H1 (cell line): ENCODE measurements around the gene MYADM. TPM values are rescaled to one million over a fixed set of nuclear protein-coding genes. Genes with fewer than 3 reads are reported as not detected.

Experiments used
- BACH1 ChIP-seq: IDR thresholded peaks from 2 replicates; pipeline ENCODE4 v1.6.1; 2012; ENCODE audit warnings: low read length, improper control_type of control experiment
- EGR1 ChIP-seq: IDR thresholded peaks from 2 replicates; pipeline ENCODE4 v1.6.1; 2011; ENCODE audit warnings: low read depth, low read length, borderline replicate concordance
- HDAC2 ChIP-seq, 2 experiments: fragments of 300-600 bp in 1 of 2; sonication (generic) in 1 of 2; IDR thresholded peaks; 2 replicates each; pipeline ENCODE4 v1.6.1; 2011 to 2012; ENCODE audit warnings: low read depth in 2 of 2, low read length in 2 of 2, mild to moderate bottlenecking in 2 of 2, moderate library complexity in 2 of 2, borderline replicate concordance in 1 of 2, inconsistent platforms in 1 of 2
- SIN3A ChIP-seq, 2 experiments: IDR thresholded peaks in 1 of 2; conservative IDR thresholded peaks in 1 of 2; 2 replicates each; pipeline ENCODE4 v1.6.1; 2011 to 2012; ENCODE audit warnings: low read length in 2 of 2, improper control_type of control experiment in 1 of 2, low read depth in 1 of 2, mild to moderate bottlenecking in 1 of 2
- TEAD4 ChIP-seq: IDR thresholded peaks from 2 replicates; pipeline ENCODE4 v1.6.1; 2012; ENCODE audit warnings: low read depth, low read length, inconsistent platforms, mixed read lengths
- polyA plus RNA-seq, 7 experiments: library from polyadenylated mRNA; depleted of rRNA in 3 of 7; stranded (reverse) in 5 of 7; unstranded in 2 of 7; fragments of >200 nt in 5 of 7; fragments of 200-250 nt in 2 of 7; gene quantifications; 1 replicate in 5 of 7; 2 replicates in 1 of 7; 4 replicates in 1 of 7; pipeline versions ENCODE4 v1.2.1 to v1.2.3, GENCODE V29; 2011 to 2013; ENCODE audit warnings: missing spikeins in 2 of 7, mixed read lengths in 2 of 7
- total RNA-seq: library from RNA; stranded (reverse); fragmentation: NEBNext Ultra II Directional; extraction: Animal tissue kit (Norgen Biotek cat#: 25700); gene quantifications from 2 replicates; pipeline ENCODE4 v1.2.1, GENCODE V29; 2021
- TF ChIP-seq, protein P1 (sequence below): fragments of 300-600 bp; sonication (generic); IDR thresholded peaks from 2 replicates; pipeline ENCODE4 v1.7.1; 2012; ENCODE audit warnings: low read length, moderate library complexity, mild to moderate bottlenecking, inconsistent platforms; ENCODE audit not compliant: insufficient replicate concordance

MYADM gene
- total and polyA plus RNA-seq, 2 of the 8 experiments (the other 6 are each of a cell fraction or from before 2014, with no cell fraction given): 70.1 to 74.2 TPM

GRCh38 chr19:53868892-53869804, 1.5 kb downstream of the MYADM start (continued):
- TF ChIP-seq, protein P1, sequence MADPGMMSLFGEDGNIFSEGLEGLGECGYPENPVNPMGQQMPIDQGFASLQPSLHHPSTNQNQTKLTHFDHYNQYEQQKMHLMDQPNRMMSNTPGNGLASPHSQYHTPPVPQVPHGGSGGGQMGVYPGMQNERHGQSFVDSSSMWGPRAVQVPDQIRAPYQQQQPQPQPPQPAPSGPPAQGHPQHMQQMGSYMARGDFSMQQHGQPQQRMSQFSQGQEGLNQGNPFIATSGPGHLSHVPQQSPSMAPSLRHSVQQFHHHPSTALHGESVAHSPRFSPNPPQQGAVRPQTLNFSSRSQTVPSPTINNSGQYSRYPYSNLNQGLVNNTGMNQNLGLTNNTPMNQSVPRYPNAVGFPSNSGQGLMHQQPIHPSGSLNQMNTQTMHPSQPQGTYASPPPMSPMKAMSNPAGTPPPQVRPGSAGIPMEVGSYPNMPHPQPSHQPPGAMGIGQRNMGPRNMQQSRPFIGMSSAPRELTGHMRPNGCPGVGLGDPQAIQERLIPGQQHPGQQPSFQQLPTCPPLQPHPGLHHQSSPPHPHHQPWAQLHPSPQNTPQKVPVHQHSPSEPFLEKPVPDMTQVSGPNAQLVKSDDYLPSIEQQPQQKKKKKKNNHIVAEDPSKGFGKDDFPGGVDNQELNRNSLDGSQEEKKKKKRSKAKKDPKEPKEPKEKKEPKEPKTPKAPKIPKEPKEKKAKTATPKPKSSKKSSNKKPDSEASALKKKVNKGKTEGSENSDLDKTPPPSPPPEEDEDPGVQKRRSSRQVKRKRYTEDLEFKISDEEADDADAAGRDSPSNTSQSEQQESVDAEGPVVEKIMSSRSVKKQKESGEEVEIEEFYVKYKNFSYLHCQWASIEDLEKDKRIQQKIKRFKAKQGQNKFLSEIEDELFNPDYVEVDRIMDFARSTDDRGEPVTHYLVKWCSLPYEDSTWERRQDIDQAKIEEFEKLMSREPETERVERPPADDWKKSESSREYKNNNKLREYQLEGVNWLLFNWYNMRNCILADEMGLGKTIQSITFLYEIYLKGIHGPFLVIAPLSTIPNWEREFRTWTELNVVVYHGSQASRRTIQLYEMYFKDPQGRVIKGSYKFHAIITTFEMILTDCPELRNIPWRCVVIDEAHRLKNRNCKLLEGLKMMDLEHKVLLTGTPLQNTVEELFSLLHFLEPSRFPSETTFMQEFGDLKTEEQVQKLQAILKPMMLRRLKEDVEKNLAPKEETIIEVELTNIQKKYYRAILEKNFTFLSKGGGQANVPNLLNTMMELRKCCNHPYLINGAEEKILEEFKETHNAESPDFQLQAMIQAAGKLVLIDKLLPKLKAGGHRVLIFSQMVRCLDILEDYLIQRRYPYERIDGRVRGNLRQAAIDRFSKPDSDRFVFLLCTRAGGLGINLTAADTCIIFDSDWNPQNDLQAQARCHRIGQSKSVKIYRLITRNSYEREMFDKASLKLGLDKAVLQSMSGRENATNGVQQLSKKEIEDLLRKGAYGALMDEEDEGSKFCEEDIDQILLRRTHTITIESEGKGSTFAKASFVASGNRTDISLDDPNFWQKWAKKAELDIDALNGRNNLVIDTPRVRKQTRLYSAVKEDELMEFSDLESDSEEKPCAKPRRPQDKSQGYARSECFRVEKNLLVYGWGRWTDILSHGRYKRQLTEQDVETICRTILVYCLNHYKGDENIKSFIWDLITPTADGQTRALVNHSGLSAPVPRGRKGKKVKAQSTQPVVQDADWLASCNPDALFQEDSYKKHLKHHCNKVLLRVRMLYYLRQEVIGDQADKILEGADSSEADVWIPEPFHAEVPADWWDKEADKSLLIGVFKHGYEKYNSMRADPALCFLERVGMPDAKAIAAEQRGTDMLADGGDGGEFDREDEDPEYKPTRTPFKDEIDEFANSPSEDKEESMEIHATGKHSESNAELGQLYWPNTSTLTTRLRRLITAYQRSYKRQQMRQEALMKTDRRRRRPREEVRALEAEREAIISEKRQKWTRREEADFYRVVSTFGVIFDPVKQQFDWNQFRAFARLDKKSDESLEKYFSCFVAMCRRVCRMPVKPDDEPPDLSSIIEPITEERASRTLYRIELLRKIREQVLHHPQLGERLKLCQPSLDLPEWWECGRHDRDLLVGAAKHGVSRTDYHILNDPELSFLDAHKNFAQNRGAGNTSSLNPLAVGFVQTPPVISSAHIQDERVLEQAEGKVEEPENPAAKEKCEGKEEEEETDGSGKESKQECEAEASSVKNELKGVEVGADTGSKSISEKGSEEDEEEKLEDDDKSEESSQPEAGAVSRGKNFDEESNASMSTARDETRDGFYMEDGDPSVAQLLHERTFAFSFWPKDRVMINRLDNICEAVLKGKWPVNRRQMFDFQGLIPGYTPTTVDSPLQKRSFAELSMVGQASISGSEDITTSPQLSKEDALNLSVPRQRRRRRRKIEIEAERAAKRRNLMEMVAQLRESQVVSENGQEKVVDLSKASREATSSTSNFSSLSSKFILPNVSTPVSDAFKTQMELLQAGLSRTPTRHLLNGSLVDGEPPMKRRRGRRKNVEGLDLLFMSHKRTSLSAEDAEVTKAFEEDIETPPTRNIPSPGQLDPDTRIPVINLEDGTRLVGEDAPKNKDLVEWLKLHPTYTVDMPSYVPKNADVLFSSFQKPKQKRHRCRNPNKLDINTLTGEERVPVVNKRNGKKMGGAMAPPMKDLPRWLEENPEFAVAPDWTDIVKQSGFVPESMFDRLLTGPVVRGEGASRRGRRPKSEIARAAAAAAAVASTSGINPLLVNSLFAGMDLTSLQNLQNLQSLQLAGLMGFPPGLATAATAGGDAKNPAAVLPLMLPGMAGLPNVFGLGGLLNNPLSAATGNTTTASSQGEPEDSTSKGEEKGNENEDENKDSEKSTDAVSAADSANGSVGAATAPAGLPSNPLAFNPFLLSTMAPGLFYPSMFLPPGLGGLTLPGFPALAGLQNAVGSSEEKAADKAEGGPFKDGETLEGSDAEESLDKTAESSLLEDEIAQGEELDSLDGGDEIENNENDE: no peak
- TF ChIP-seq SIN3A (conservative IDR thresholded peaks at IDR 0.05 in 1 of 2, IDR thresholded peaks at IDR 0.05 in 1 of 2; ENCODE audit: low read depth in 1 of 2, low read length in 2 of 2): peak in 1 of 2 experiments; percentile 6; a peak in 1 of 4 replicates
- TF ChIP-seq HDAC2 (IDR thresholded peaks at IDR 0.05; ENCODE audit: borderline replicate concordance in 1 of 2, low read depth in 2 of 2, low read length in 2 of 2): peak; percentile 44 to 86; a peak in 3 of 4 replicates
- peak; percentile 64; the same call in 1 of the 2 replicates for TF ChIP-seq EGR1
- peak; percentile 45 for TF ChIP-seq TEAD4
- TF ChIP-seq BACH1: peak; percentile 85
